ENCODE results near the gene DNAH3. TPM values are rescaled to one million over a fixed set of nuclear protein-coding genes. Genes with fewer than 3 reads are reported as not detected.
"Not testable (repeated sequence)": the region's sequence is repeated elsewhere in the genome, so short reads cannot be mapped to it uniquely, and the experiment has no call there.

DNAH3 gene
- total and polyA plus RNA-seq, 5 donors from 2014 or later = 0.05 TPM; not detected in 4

GRCh38 chr16:21057875-21058274, 92.8 kb downstream of the DNAH3 start:
- Mint-ChIP-seq H3K27ac (no peak overlapping the region), H3K36me3 (no peaks in the 10 kb centered on the region), H3K4me1 (no peaks in the 10 kb centered on the region), H3K27me3 (peaks cover 15% of the 10 kb centered on the region), H3K4me3 (no peak overlapping the region), H3K9me3 (peaks cover 0 to 4% (median 0%) of the 10 kb centered on the region in 7 donors)
- DNase-seq (no peak), ATAC-seq (ENCODE audit: low read depth in 2 of 2) (no peak)
- H3K4me1 ChIP-seq (ENCODE audit: control insufficient read depth, insufficient read depth, low read length, poor library complexity, severe bottlenecking) = no peaks in the 10 kb centered on the region
- H3K27me3 ChIP-seq (ENCODE audit: control insufficient read depth, insufficient read depth, low read length) = peaks cover 5% of the 10 kb centered on the region
- no peak overlapping the region for H3K4me3 ChIP-seq (ENCODE audit: low read depth, low read length)
- no peaks in the 10 kb centered on the region for H3K36me3 ChIP-seq (ENCODE audit: control insufficient read depth, insufficient read depth, low read length)
- H3K9me3 ChIP-seq (ENCODE audit: control insufficient read depth in 2 of 2, low read length in 2 of 2) = no peaks in the 10 kb centered on the region
- H3K27ac ChIP-seq (ENCODE audit: insufficient read depth, low read length, poor library complexity, severe bottlenecking) = no peak overlapping the region

- no peak overlapping the region for H3K27ac ChIP-seq (ENCODE audit: insufficient read depth, low read length, poor library complexity, severe bottlenecking)
- DNase-seq = no peak
- Mint-ChIP-seq H3K27ac (no peak overlapping the region), H3K4me3 (no peak overlapping the region), H3K27me3 (peaks cover 26% of the 10 kb centered on the region), H3K4me1 (no peaks in the 10 kb centered on the region), H3K36me3 (no peaks in the 10 kb centered on the region), H3K9me3 (peaks cover 0 to 4% (median 0%) of the 10 kb centered on the region in 7 donors)
- peaks cover 5% of the 10 kb centered on the region for H3K27me3 ChIP-seq (ENCODE audit: control insufficient read depth, insufficient read depth, low read length)
- H3K36me3 ChIP-seq (ENCODE audit: control insufficient read depth, insufficient read depth, low read length) = no peaks in the 10 kb centered on the region
- no peak for ATAC-seq (ENCODE audit: low read depth in 2 of 2)
- H3K4me3 ChIP-seq (ENCODE audit: low read depth, low read length) = no peak overlapping the region
- no peaks in the 10 kb centered on the region for H3K9me3 ChIP-seq (ENCODE audit: control insufficient read depth in 2 of 2, low read length in 2 of 2)
- H3K4me1 ChIP-seq (ENCODE audit: control insufficient read depth, insufficient read depth, low read length, poor library complexity, severe bottlenecking) = no peaks in the 10 kb centered on the region
Observed at GRCh38 chr16:21056396-21056795, 94.2 kb downstream of the DNAH3 start.

DNA sequence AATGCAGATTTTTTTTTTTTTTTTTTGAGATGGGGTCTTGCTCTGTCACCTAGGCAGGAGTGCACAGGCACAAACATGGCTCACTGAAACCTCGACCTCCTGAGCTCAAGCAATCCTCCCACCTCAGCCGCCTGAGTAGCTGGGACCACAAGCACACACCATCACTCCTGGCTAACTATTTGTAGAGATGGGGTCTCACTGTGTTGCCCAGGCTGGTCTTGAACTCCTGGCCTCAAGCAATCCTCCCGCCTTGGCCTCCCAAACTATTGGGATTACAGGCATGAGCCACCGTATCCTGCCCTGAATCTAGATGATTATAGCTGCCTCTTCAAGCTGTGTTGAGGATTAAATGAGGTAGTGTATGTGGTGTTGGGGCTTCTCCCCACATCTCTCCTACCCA, 94.9 kb downstream of the DNAH3 start:
- ATAC-seq (ENCODE audit: low read depth in 2 of 2); H3K4me3 ChIP-seq (ENCODE audit: low read depth, low read length); H3K4me1 Mint-ChIP-seq; H3K27ac ChIP-seq (ENCODE audit: insufficient read depth, low read length, poor library complexity, severe bottlenecking); H3K4me1 ChIP-seq (ENCODE audit: control insufficient read depth, insufficient read depth, low read length, poor library complexity, severe bottlenecking); H3K36me3 Mint-ChIP-seq; H3K27me3 ChIP-seq (ENCODE audit: control insufficient read depth, insufficient read depth, low read length); H3K4me3 Mint-ChIP-seq; H3K9me3 ChIP-seq (ENCODE audit: control insufficient read depth in 2 of 2, low read length in 2 of 2); H3K36me3 ChIP-seq (ENCODE audit: control insufficient read depth, insufficient read depth, low read length); H3K27ac Mint-ChIP-seq; DNase-seq; H3K9me3 Mint-ChIP-seq: not testable (repeated sequence)
- H3K27me3 Mint-ChIP-seq = peaks cover 31% of the 10 kb centered on the region

DNA sequence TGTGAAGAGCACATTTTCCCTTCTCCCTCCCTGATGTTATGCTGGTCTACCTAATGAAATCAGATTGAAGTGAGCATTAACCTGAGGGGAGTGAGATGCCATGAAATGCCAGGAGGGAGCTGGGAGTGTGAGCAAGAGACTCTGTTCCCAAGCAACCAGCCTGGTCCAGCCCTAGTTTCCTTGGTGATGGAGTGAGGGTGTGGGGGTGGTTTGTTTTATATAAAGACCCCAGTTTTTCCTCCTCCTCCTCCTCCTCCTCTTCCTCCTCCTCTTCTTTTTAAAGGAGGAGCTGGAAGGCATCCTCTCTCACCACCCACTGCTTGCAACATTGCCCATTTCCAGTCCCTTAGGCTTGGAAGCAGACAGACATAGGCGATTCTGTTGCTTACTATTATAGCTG, 97.1 kb downstream of the DNAH3 start:
- Mint-ChIP-seq H3K36me3 (no peaks in the 10 kb centered on the region), H3K9me3 (peaks cover 0 to 4% (median 0%) of the 10 kb centered on the region in 7 donors), H3K27me3 (peaks cover 47% of the 10 kb centered on the region), H3K27ac (no peak overlapping the region), H3K4me1 (no peaks in the 10 kb centered on the region), H3K4me3 (peak overlapping the region in 1 of 4 donors; percentile 64)
- Histone ChIP-seq H3K9me3 (ENCODE audit: control insufficient read depth in 2 of 2, low read length in 2 of 2) (no peaks in the 10 kb centered on the region), H3K36me3 (ENCODE audit: control insufficient read depth, insufficient read depth, low read length) (no peaks in the 10 kb centered on the region), H3K4me1 (ENCODE audit: control insufficient read depth, insufficient read depth, low read length, poor library complexity, severe bottlenecking) (no peaks in the 10 kb centered on the region), H3K27me3 (ENCODE audit: control insufficient read depth, insufficient read depth, low read length) (peaks cover 5% of the 10 kb centered on the region), H3K27ac (ENCODE audit: insufficient read depth, low read length, poor library complexity, severe bottlenecking) (no peak overlapping the region), H3K4me3 (ENCODE audit: low read depth, low read length) (no peak overlapping the region)
- DNase-seq (no peak), ATAC-seq (ENCODE audit: low read depth in 2 of 2) (no peak)

GRCh38 chr16:21048091-21048912, 102.3 kb downstream of the DNAH3 start:
- DNase-seq; H3K36me3 Mint-ChIP-seq; H3K27ac ChIP-seq (ENCODE audit: insufficient read depth, low read length, poor library complexity, severe bottlenecking); H3K4me3 Mint-ChIP-seq; H3K9me3 ChIP-seq (ENCODE audit: control insufficient read depth in 2 of 2, low read length in 2 of 2); ATAC-seq (ENCODE audit: low read depth in 2 of 2); H3K27ac Mint-ChIP-seq; H3K4me3 ChIP-seq (ENCODE audit: low read depth, low read length); H3K4me1 Mint-ChIP-seq; H3K9me3 Mint-ChIP-seq; H3K36me3 ChIP-seq (ENCODE audit: control insufficient read depth, insufficient read depth, low read length); H3K27me3 ChIP-seq (ENCODE audit: control insufficient read depth, insufficient read depth, low read length); H3K4me1 ChIP-seq (ENCODE audit: control insufficient read depth, insufficient read depth, low read length, poor library complexity, severe bottlenecking): not testable (repeated sequence)
- peaks cover 34% of the 10 kb centered on the region for H3K27me3 Mint-ChIP-seq

DNA sequence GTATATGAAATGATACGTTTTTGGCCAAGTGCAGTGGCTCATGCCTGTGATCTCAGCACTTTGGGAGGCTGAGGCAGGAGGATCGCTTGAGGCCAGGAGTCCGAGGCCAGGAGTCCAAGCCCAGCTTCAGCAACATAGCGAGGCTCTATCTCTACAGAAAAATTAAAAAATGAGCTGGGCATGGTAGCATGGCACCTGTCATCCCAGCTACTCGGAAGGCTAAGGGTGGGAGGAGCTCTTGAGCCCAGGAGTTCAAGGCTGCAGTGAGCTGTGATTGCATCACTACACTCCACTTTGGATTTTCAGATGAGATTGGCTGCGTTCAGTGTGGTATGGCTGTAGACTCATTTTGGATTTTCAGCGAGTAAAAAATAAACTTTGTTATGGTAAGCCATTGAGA, 112.4 kb downstream of the DNAH3 start:
- Mint-ChIP-seq H3K9me3 (peaks cover 0 to 4% (median 0%) of the 10 kb centered on the region in 7 donors), H3K36me3 (no peaks in the 10 kb centered on the region), H3K4me3 (no peak overlapping the region), H3K27me3 (peaks cover 7% of the 10 kb centered on the region), H3K4me1 (no peaks in the 10 kb centered on the region), H3K27ac (no peak overlapping the region)
- Histone ChIP-seq H3K27ac (ENCODE audit: insufficient read depth, low read length, poor library complexity, severe bottlenecking) (no peak overlapping the region), H3K4me3 (ENCODE audit: low read depth, low read length) (no peak overlapping the region), H3K27me3 (ENCODE audit: control insufficient read depth, insufficient read depth, low read length) (no peaks in the 10 kb centered on the region), H3K36me3 (ENCODE audit: control insufficient read depth, insufficient read depth, low read length) (no peaks in the 10 kb centered on the region), H3K4me1 (ENCODE audit: control insufficient read depth, insufficient read depth, low read length, poor library complexity, severe bottlenecking) (no peaks in the 10 kb centered on the region), H3K9me3 (ENCODE audit: control insufficient read depth in 2 of 2, low read length in 2 of 2) (no peaks in the 10 kb centered on the region)
- no peak for DNase-seq
- no peak for ATAC-seq (ENCODE audit: low read depth in 2 of 2)

GRCh38 chr16:21037736-21038135, 112.9 kb downstream of the DNAH3 start:
- no peaks in the 10 kb centered on the region for H3K4me1 Mint-ChIP-seq
- DNase-seq (no peak), ATAC-seq (ENCODE audit: low read depth in 2 of 2) (no peak)
- H3K36me3 ChIP-seq (ENCODE audit: control insufficient read depth, insufficient read depth, low read length) = no peaks in the 10 kb centered on the region
- no peak overlapping the region for H3K4me3 Mint-ChIP-seq
- no peaks in the 10 kb centered on the region for H3K9me3 ChIP-seq (ENCODE audit: control insufficient read depth in 2 of 2, low read length in 2 of 2)
- no peak overlapping the region for H3K27ac ChIP-seq (ENCODE audit: insufficient read depth, low read length, poor library complexity, severe bottlenecking)
- H3K27ac Mint-ChIP-seq = no peak overlapping the region
- H3K27me3 Mint-ChIP-seq = peaks cover 10% of the 10 kb centered on the region
- H3K27me3 ChIP-seq (ENCODE audit: control insufficient read depth, insufficient read depth, low read length) = no peaks in the 10 kb centered on the region
- H3K4me1 ChIP-seq (ENCODE audit: control insufficient read depth, insufficient read depth, low read length, poor library complexity, severe bottlenecking) = no peaks in the 10 kb centered on the region
- peaks cover 0 to 4% (median 0%) of the 10 kb centered on the region in 7 donors for H3K9me3 Mint-ChIP-seq
- H3K36me3 Mint-ChIP-seq = no peaks in the 10 kb centered on the region
- H3K4me3 ChIP-seq (ENCODE audit: low read depth, low read length) = no peak overlapping the region

DNA sequence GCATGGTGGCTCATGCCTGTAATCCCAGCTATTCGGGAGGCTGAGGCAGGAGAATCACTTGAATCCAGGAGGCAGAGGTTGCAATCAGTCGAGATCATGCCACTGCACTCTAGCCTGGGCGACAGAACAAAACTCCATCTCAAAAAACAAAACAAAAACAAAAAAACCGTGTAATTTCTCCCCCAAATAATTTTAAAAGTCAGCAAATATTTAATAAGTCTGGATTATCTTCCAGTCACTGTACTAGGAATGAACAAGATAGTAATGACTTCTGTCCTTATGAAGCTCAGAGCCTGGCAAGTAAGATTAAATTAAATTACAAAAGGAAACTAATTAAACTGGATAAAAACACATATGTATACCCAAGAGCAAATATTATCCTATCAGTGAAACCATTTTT, 113.5 kb downstream of the DNAH3 start:
- Mint-ChIP-seq H3K36me3 (no peaks in the 10 kb centered on the region), H3K4me1 (no peaks in the 10 kb centered on the region), H3K27me3 (peaks cover 11% of the 10 kb centered on the region), H3K9me3 (peaks cover 0 to 4% (median 0%) of the 10 kb centered on the region in 7 donors), H3K4me3 (no peak overlapping the region), H3K27ac (no peak overlapping the region)
- no peaks in the 10 kb centered on the region for H3K36me3 ChIP-seq (ENCODE audit: control insufficient read depth, insufficient read depth, low read length)
- H3K4me1 ChIP-seq (ENCODE audit: control insufficient read depth, insufficient read depth, low read length, poor library complexity, severe bottlenecking) = no peaks in the 10 kb centered on the region
- no peak overlapping the region for H3K27ac ChIP-seq (ENCODE audit: insufficient read depth, low read length, poor library complexity, severe bottlenecking)
- ATAC-seq (ENCODE audit: low read depth in 2 of 2) (no peak), DNase-seq (no peak)
- H3K27me3 ChIP-seq (ENCODE audit: control insufficient read depth, insufficient read depth, low read length) = no peaks in the 10 kb centered on the region
- H3K9me3 ChIP-seq (ENCODE audit: control insufficient read depth in 2 of 2, low read length in 2 of 2) = no peaks in the 10 kb centered on the region
- no peak overlapping the region for H3K4me3 ChIP-seq (ENCODE audit: low read depth, low read length)
